HEK293 (cell line): ENCODE results near the gene CEP170B.
"Not testable (repeated sequence)": the region's sequence is repeated elsewhere in the genome, so short reads cannot be mapped to it uniquely, and the experiment has no call there.

Experiments used
- BCL11A ChIP-seq: fragments of 450-650 bp; formaldehyde crosslinking; IDR thresholded peaks from 2 replicates; pipeline ENCODE4 v1.5.1; 2016; ENCODE audit warnings: low read depth, missing biosample characterization, missing genetic modification characterization
- KLF16 ChIP-seq: fragments of 450-650 bp; formaldehyde crosslinking; IDR thresholded peaks from 2 replicates; pipeline ENCODE4 v1.5.1; 2017; ENCODE audit warnings: missing biosample characterization, missing genetic modification characterization
- PRDM1 ChIP-seq: fragments of 450-650 bp; formaldehyde crosslinking; IDR thresholded peaks from 2 replicates; pipeline ENCODE4; 2016; ENCODE audit warnings: missing biosample characterization, missing genetic modification characterization
- ZNF394 ChIP-seq: fragments of 450-650 bp; formaldehyde crosslinking; IDR thresholded peaks from 2 replicates; pipeline ENCODE4 v1.5.1; 2016; ENCODE audit warnings: missing biosample characterization, missing genetic modification characterization, mild to moderate bottlenecking, moderate library complexity, borderline replicate concordance
- ZNF677 ChIP-seq: fragments of 450-650 bp; IDR thresholded peaks from 2 replicates; pipeline ENCODE4 v1.5.0; 2018; ENCODE audit warnings: missing biosample characterization, mild to moderate bottlenecking, missing genetic modification characterization, moderate library complexity
- TF ChIP-seq, protein P1 (sequence below): fragments of 450-650 bp; formaldehyde crosslinking; IDR thresholded peaks from 2 replicates; pipeline ENCODE4 v1.5.1; 2016; ENCODE audit warnings: missing biosample characterization, missing genetic modification characterization
- TF ChIP-seq, protein P2 (sequence below): fragments of 450-650 bp; formaldehyde crosslinking; IDR thresholded peaks from 2 replicates; pipeline ENCODE4 v1.5.1; 2017; ENCODE audit warnings: missing biosample characterization, mild to moderate bottlenecking, missing genetic modification characterization, moderate library complexity

DNA sequence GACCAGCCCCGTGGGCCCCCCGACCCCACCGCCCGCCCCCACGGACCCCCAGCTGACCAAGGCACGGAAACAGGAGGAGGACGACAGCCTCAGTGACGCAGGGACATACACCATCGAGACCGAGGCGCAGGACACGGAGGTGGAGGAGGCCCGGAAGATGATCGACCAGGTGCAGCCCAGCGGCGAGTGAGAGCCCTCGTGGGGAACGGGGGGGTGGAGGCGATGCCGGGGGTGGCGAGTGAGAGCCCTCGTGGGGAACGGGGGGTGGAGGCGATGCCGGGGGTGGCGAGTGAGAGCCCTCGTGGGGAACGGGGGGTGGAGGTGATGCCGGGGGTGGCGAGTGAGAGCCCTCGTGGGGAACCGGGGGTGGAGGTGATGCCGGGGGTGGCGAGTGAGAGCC, 19.3 kb downstream of the CEP170B start:
- not testable (repeated sequence) for TF ChIP-seq BCL11A (tag by site-specific recombination); PRDM1 (tag by site-specific recombination); ZNF394 (tag by site-specific recombination); KLF16 (tag by site-specific recombination); ZNF677
- TF ChIP-seq, protein P1, sequence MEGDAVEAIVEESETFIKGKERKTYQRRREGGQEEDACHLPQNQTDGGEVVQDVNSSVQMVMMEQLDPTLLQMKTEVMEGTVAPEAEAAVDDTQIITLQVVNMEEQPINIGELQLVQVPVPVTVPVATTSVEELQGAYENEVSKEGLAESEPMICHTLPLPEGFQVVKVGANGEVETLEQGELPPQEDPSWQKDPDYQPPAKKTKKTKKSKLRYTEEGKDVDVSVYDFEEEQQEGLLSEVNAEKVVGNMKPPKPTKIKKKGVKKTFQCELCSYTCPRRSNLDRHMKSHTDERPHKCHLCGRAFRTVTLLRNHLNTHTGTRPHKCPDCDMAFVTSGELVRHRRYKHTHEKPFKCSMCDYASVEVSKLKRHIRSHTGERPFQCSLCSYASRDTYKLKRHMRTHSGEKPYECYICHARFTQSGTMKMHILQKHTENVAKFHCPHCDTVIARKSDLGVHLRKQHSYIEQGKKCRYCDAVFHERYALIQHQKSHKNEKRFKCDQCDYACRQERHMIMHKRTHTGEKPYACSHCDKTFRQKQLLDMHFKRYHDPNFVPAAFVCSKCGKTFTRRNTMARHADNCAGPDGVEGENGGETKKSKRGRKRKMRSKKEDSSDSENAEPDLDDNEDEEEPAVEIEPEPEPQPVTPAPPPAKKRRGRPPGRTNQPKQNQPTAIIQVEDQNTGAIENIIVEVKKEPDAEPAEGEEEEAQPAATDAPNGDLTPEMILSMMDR (tag by site-specific recombination) = not testable (repeated sequence)
- TF ChIP-seq, protein P2, sequence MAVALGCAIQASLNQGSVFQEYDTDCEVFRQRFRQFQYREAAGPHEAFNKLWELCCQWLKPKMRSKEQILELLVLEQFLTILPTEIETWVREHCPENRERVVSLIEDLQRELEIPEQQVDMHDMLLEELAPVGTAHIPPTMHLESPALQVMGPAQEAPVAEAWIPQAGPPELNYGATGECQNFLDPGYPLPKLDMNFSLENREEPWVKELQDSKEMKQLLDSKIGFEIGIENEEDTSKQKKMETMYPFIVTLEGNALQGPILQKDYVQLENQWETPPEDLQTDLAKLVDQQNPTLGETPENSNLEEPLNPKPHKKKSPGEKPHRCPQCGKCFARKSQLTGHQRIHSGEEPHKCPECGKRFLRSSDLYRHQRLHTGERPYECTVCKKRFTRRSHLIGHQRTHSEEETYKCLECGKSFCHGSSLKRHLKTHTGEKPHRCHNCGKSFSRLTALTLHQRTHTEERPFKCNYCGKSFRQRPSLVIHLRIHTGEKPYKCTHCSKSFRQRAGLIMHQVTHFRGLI (tag by site-specific recombination) = not testable (repeated sequence)
